K562 (cell line): Measurements from ENCODE around the gene XRN1. TPM values are rescaled to one million over a fixed set of nuclear protein-coding genes. Genes with fewer than 3 reads are reported as not detected.

Experiments used
- ATAC-seq: fragments of 200-7000 bp; cut with Tn5 transposase; 3 replicates; pipeline ENCODE4 v1.9.1; 2020; ENCODE audit warnings: moderate library complexity
- BruUV-seq: library from RNA; stranded (reverse); fragments of 400-500 nt; replicated peaks from 2 replicates; lab custom pipeline; 2021; lab: Mats Ljungman, UMichigan
- CTCF ChIA-PET: fragments of 300-600 bp; formaldehyde crosslinking; extraction: SDS; loops from one replicate; lab custom pipeline; 2021; ENCODE audit warnings: low intra/inter-chr PET ratio; lab: Yijun Ruan, JAX
- POLR2A ChIA-PET: fragments of 300-600, 350-650 bp; sonication (Branson Sonifier 250); formaldehyde crosslinking; extraction: SDS; loops from one replicate; lab custom pipeline; 2021; ENCODE audit warnings: antibody characterized with exemption, inconsistent platforms; lab: Yijun Ruan, JAX
- DNase-seq, 4 experiments: peaks; one replicate each; pipeline versions ENCODE4 v3.0.0 to v3.0.0-alpha.2; 2011 to 2018; ENCODE audit warnings: low spot score in 3 of 4, mixed read lengths in 3 of 4; ENCODE audit errors: extremely low read depth in 1 of 4
- FAIRE-seq: peaks from 2 replicates; lab custom pipeline; 2011; peaks lifted over from hg19 to GRCh38; lab: Jason Lieb, UNC
- H2AFZ ChIP-seq: 2 replicates; pipeline ENCODE4 v1.6.0; 2011; ENCODE audit warnings: low read depth, low read length, control low read depth, inconsistent platforms
- H3K27ac ChIP-seq: fragments of 200-600 bp; 3 replicates; pipeline ENCODE4 v1.8.0; 2011; ENCODE audit warnings: low read depth, mild to moderate bottlenecking, control low read depth, inconsistent platforms, low read length, moderate library complexity, mixed read lengths; ENCODE audit errors: extremely low read depth
- H3K27me3 ChIP-seq, 2 experiments: fragments of 300-600 bp in 1 of 2; 2 replicates in 1 of 2; 3 replicates in 1 of 2; pipeline versions ENCODE4 v1.6.0 to v1.8.0; 2011; ENCODE audit warnings: inconsistent platforms in 2 of 2, low read length in 2 of 2, mild to moderate bottlenecking in 1 of 2, mixed read lengths in 1 of 2, moderate library complexity in 1 of 2; ENCODE audit not compliant: control insufficient read depth in 2 of 2, insufficient read depth in 2 of 2
- H3K36me3 ChIP-seq: fragments of 300-600 bp; 3 replicates; pipeline ENCODE4 v1.8.0; 2011; ENCODE audit warnings: mild to moderate bottlenecking, low read length, inconsistent platforms; ENCODE audit not compliant: control insufficient read depth, insufficient read depth
- H3K4me1 ChIP-seq, 2 experiments: fragments of 200-600 bp in 1 of 2; replicated peaks in 1 of 2; 2 replicates in 1 of 2; 3 replicates in 1 of 2; pipeline versions ENCODE4 v1.5.1 to v1.8.0; 2011; ENCODE audit warnings: inconsistent platforms in 2 of 2, low read length in 2 of 2, mild to moderate bottlenecking in 1 of 2, mixed read lengths in 1 of 2, moderate library complexity in 1 of 2; ENCODE audit not compliant: control insufficient read depth in 2 of 2, insufficient read depth in 2 of 2
- H3K4me2 ChIP-seq: 2 replicates; pipeline ENCODE4 v1.6.1; 2011; ENCODE audit warnings: low read length, control low read depth, inconsistent platforms, mixed read lengths; ENCODE audit not compliant: insufficient read depth
- H3K4me3 ChIP-seq: fragments of 200-600 bp; sonication (generic), shearing (Covaris generic); 2 replicates; pipeline ENCODE4 v1.5.1; 2016; ENCODE audit warnings: control low read depth, inconsistent platforms
- H3K79me2 ChIP-seq: fragments of 200-600 bp; 3 replicates; pipeline ENCODE4 v1.8.0; 2011; ENCODE audit warnings: low read length, inconsistent platforms; ENCODE audit not compliant: control insufficient read depth, insufficient read depth
- H3K9ac ChIP-seq, 2 experiments: 2 replicates each; pipeline versions ENCODE4 v1.6.0 to v1.6.1; 2011; ENCODE audit warnings: low read depth in 2 of 2, low read length in 2 of 2, control low read depth in 1 of 2, inconsistent platforms in 1 of 2, mild to moderate bottlenecking in 1 of 2, mixed read lengths in 1 of 2; ENCODE audit not compliant: insufficient read depth in 1 of 2
- H3K9me1 ChIP-seq: one replicate; pipeline ENCODE4 v1.6.0; 2011; ENCODE audit warnings: inconsistent platforms, mild to moderate bottlenecking, low read length, moderate library complexity; ENCODE audit not compliant: control insufficient read depth, insufficient read depth
- H3K9me3 ChIP-seq: replicated peaks from 2 replicates; pipeline ENCODE4 v1.5.1; 2011; ENCODE audit warnings: low read depth, low read length, inconsistent platforms; ENCODE audit not compliant: control insufficient read depth, insufficient read depth
- H4K20me1 ChIP-seq: replicated peaks from 2 replicates; pipeline ENCODE4 v1.6.1; 2011; ENCODE audit warnings: low read length, inconsistent platforms, mixed read lengths; ENCODE audit not compliant: control insufficient read depth, insufficient read depth
- ARID4B ChIP-seq: sonication (generic); formaldehyde crosslinking; IDR thresholded peaks from 2 replicates; pipeline ENCODE4 v1.8.0; 2022; ENCODE audit warnings: mild to moderate bottlenecking, missing genetic modification reagents
- FOXJ2 ChIP-seq: fragments of 200-800 bp; sonication (Bioruptor generic); IDR thresholded peaks from 2 replicates; pipeline ENCODE4 v1.6.1; 2016; ENCODE audit warnings: missing genetic modification characterization, missing compliant biosample characterization
- KLF1 ChIP-seq: fragments of 450-650 bp; IDR thresholded peaks from 2 replicates; pipeline ENCODE4 v1.6.1; 2016; ENCODE audit warnings: missing genetic modification characterization, missing compliant biosample characterization
- RBM14 ChIP-seq: fragments of 200-400 bp; formaldehyde crosslinking; IDR thresholded peaks from 2 replicates; pipeline ENCODE4 v1.6.1; 2018; ENCODE audit warnings: low read depth, mild to moderate bottlenecking, low read length, moderate library complexity, borderline replicate concordance; ENCODE audit not compliant: insufficient read depth
- ZNF316 ChIP-seq: fragments of 450-650 bp; IDR thresholded peaks from 2 replicates; pipeline ENCODE4 v1.6.1; 2016
- ZNF354B ChIP-seq: fragments of 250-450 bp; sonication (Bioruptor Pico); IDR thresholded peaks from 2 replicates; pipeline ENCODE4 v1.4.0; 2020
- WGBS: fragments of 100-300 bp; shearing (Covaris generic); methylation state at CpG from one replicate; pipeline ENCODE4 v1.1.6; 2016; ENCODE audit warnings: low coverage, mixed read lengths; ENCODE audit not compliant: insufficient coverage; ENCODE audit errors: missing lambda C conversion rate; 5-methylcytosine and 5-hydroxymethylcytosine counted together
- in situ Hi-C: fragments of 300-500 bp; cut with MboI; formaldehyde crosslinking; loops from 4 replicates; pipeline ENCODE4 v1.15.0; 2018; ENCODE audit warnings: inconsistent platforms, mixed read lengths
- intact Hi-C: fragments of 100-400 bp; cut with micrococcal nuclease; formaldehyde crosslinking; loops from 2 replicates; pipeline ENCODE4 v1.14.2; 2022
- polyA plus RNA-seq, 8 experiments: library from polyadenylated mRNA; depleted of rRNA in 4 of 8; stranded (reverse) in 5 of 8; unstranded in 3 of 8; fragments of >200 nt; fragmentation: Nextera tagmentation in 2 of 8; fragmentation: Illumina TruSeq in 1 of 8; extraction: Ambion mirVana in 2 of 8; extraction: Trizol in 1 of 8; gene quantifications; 2 replicates each; pipeline versions ENCODE4 v1.2.1 to v1.2.3, GENCODE V29; 2011 to 2014; ENCODE audit warnings: inconsistent platforms in 1 of 8, missing spikeins in 1 of 8
- total RNA-seq, 7 experiments: library from RNA; depleted of rRNA in 6 of 7; stranded (reverse); fragments of >200 nt in 6 of 7; fragmentation: Illumina TruSeq in 2 of 7; extraction: Trizol in 2 of 7; gene quantifications; 2 replicates each; pipeline versions ENCODE4 v1.2.1 to v1.2.3, GENCODE V29; 2011 to 2021; ENCODE audit warnings: low replicate concordance in 1 of 7
- TF ChIP-seq, protein P1 (sequence below), 2 experiments: fragments of 450-650 bp; formaldehyde crosslinking in 1 of 2; IDR thresholded peaks; 2 replicates each; pipeline versions ENCODE4 v1.4.0 to v1.6.1; 2014 to 2020; ENCODE audit warnings: mild to moderate bottlenecking in 2 of 2, borderline replicate concordance in 1 of 2, low read depth in 1 of 2

Gene XRN1
- total and polyA plus RNA-seq, 9 of the 15 experiments (the other 6 are each of a cell fraction or from before 2014, with no cell fraction given) = 3.1 to 28.4 (median 17.2) TPM

GRCh38 chr3:142418926-142419592 lies 28.8 kb downstream of the XRN1 start (continued):
- no peak for TF ChIP-seq ARID4B (CRISPR knock-in tag)
- no peak for TF ChIP-seq FOXJ2 (tag)
- TF ChIP-seq ZNF354B = no peak
- TF ChIP-seq KLF1 (tag) = no peak
- TF ChIP-seq ZNF316 = no peak

GRCh38 chr3:142417302-142417701 lies 30.5 kb downstream of the XRN1 start:
- in situ Hi-C loops = no loop called here
- H3K4me3 ChIP-seq = no peak overlapping the region
- no peaks in the 10 kb centered on the region for H3K27me3 ChIP-seq
- peaks cover 74% of the 10 kb centered on the region for H3K36me3 ChIP-seq
- no peak for DNase-seq
- no peak overlapping the region for H2AFZ ChIP-seq
- no peak overlapping the region for H3K27ac ChIP-seq
- ChIA-PET POLR2A (interaction anchor here (0.7 kb wide), 1 partner anchor 22 kb away, joined by 3 read pairs; no protein-coding TSS in a partner anchor), CTCF (no interaction called here)
- intact Hi-C loops = no loop called here
- no peak overlapping the region for H3K4me2 ChIP-seq
- no peaks in the 10 kb centered on the region for H3K9me3 ChIP-seq
- ATAC-seq = no peak
- H3K9ac ChIP-seq = no peak overlapping the region
- 73% methylated on average over 1 of the region's 1 CpG for WGBS
- H3K9me1 ChIP-seq = no peaks in the 10 kb centered on the region
- H3K79me2 ChIP-seq = no peaks in the 10 kb centered on the region
- H3K4me1 ChIP-seq = no peaks in the 10 kb centered on the region
- BruUV-seq = no TSS peak
- H4K20me1 ChIP-seq = no peaks in the 10 kb centered on the region
- FAIRE-seq = no peak
- TF ChIP-seq, protein P1, sequence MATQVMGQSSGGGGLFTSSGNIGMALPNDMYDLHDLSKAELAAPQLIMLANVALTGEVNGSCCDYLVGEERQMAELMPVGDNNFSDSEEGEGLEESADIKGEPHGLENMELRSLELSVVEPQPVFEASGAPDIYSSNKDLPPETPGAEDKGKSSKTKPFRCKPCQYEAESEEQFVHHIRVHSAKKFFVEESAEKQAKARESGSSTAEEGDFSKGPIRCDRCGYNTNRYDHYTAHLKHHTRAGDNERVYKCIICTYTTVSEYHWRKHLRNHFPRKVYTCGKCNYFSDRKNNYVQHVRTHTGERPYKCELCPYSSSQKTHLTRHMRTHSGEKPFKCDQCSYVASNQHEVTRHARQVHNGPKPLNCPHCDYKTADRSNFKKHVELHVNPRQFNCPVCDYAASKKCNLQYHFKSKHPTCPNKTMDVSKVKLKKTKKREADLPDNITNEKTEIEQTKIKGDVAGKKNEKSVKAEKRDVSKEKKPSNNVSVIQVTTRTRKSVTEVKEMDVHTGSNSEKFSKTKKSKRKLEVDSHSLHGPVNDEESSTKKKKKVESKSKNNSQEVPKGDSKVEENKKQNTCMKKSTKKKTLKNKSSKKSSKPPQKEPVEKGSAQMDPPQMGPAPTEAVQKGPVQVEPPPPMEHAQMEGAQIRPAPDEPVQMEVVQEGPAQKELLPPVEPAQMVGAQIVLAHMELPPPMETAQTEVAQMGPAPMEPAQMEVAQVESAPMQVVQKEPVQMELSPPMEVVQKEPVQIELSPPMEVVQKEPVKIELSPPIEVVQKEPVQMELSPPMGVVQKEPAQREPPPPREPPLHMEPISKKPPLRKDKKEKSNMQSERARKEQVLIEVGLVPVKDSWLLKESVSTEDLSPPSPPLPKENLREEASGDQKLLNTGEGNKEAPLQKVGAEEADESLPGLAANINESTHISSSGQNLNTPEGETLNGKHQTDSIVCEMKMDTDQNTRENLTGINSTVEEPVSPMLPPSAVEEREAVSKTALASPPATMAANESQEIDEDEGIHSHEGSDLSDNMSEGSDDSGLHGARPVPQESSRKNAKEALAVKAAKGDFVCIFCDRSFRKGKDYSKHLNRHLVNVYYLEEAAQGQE (IDR thresholded peaks at IDR 0.05; ENCODE audit: borderline replicate concordance) = no peak
- TF ChIP-seq, protein P1 (CRISPR knock-in tag; IDR thresholded peaks at IDR 0.05; ENCODE audit: low read depth) = no peak
- TF ChIP-seq ZNF316 (peak; percentile 37; the same call in 1 of the 2 replicates), RBM14 (no peak)
